Fibroblast of lung (primary cell): ENCODE data around the gene PDCD2L. TPM values are rescaled to one million over a fixed set of nuclear protein-coding genes. Genes with fewer than 3 reads are reported as not detected.

ENCODE experiments used
- DNase-seq, 2 donors: peaks; one replicate each; pipeline versions ENCODE4 v3.0.0 to v3.0.0-alpha.2; 2010; ENCODE audit warnings: low read depth in 2 of 2
- H2AFZ ChIP-seq: 2 replicates; pipeline ENCODE4 v1.5.1; 2012; ENCODE audit warnings: low read length, control low read depth, inconsistent platforms
- H3K27ac ChIP-seq: 2 replicates; pipeline ENCODE4 v1.5.1; 2011; ENCODE audit warnings: low read length, control low read depth; ENCODE audit not compliant: insufficient read depth
- H3K27me3 ChIP-seq: 2 replicates; pipeline ENCODE4 v1.5.1; 2011; ENCODE audit warnings: mild to moderate bottlenecking, low read length; ENCODE audit not compliant: control insufficient read depth, insufficient read depth
- H3K36me3 ChIP-seq: 2 replicates; pipeline ENCODE4 v1.5.1; 2011; ENCODE audit warnings: low read length; ENCODE audit not compliant: control insufficient read depth, insufficient read depth
- H3K4me1 ChIP-seq: 2 replicates; pipeline ENCODE4 v1.5.1; 2011; ENCODE audit warnings: low read length; ENCODE audit not compliant: control insufficient read depth, insufficient read depth; ENCODE audit errors: extremely low read depth
- H3K4me2 ChIP-seq: 2 replicates; pipeline ENCODE4 v1.5.1; 2011; ENCODE audit warnings: low read length, control low read depth; ENCODE audit not compliant: insufficient read depth; ENCODE audit errors: extremely low read depth
- H3K4me3 ChIP-seq, 4 experiments: fragments of 200-600 bp in 1 of 4; sonication (generic) in 1 of 4; replicated peaks in 1 of 4; 2 replicates each; pipeline ENCODE4 v1.5.1; 2011 to 2016; ENCODE audit warnings: low read length in 4 of 4, low read depth in 3 of 4, mild to moderate bottlenecking in 3 of 4, control low read depth in 2 of 4, inconsistent platforms in 1 of 4, mixed read lengths in 1 of 4; ENCODE audit not compliant: insufficient read depth in 1 of 4; ENCODE audit errors: control extremely low read depth in 1 of 4
- H3K79me2 ChIP-seq: 2 replicates; pipeline ENCODE4 v1.5.1; 2012; ENCODE audit warnings: mild to moderate bottlenecking, low read length, inconsistent platforms; ENCODE audit not compliant: control insufficient read depth, insufficient read depth
- H3K9ac ChIP-seq: 2 replicates; pipeline ENCODE4 v1.5.1; 2011; ENCODE audit warnings: mild to moderate bottlenecking, low read length, control low read depth; ENCODE audit not compliant: insufficient read depth
- H3K9me3 ChIP-seq: 2 replicates; pipeline ENCODE4 v1.5.1; 2012; ENCODE audit warnings: low read depth, low read length; ENCODE audit not compliant: control insufficient read depth, insufficient read depth
- H4K20me1 ChIP-seq: 2 replicates; pipeline ENCODE4 v1.5.1; 2011; ENCODE audit warnings: low read length; ENCODE audit not compliant: control insufficient read depth, insufficient read depth; ENCODE audit errors: extremely low read depth
- CTCF ChIP-seq, 2 donors: IDR thresholded peaks in 1 of 2; conservative IDR thresholded peaks in 1 of 2; 1 replicate in 1 of 2; 2 replicates in 1 of 2; pipeline ENCODE4 v1.5.1; 2011 to 2012; ENCODE audit warnings: low read length in 2 of 2, control low read depth in 1 of 2, inconsistent platforms in 1 of 2, low read depth in 1 of 2, mild to moderate bottlenecking in 1 of 2
- EZH2 ChIP-seq: IDR thresholded peaks from 2 replicates; pipeline ENCODE4 v1.5.1; 2012; ENCODE audit warnings: low read length, control low read depth, mild to moderate bottlenecking; ENCODE audit errors: missing control alignments
- polyA plus RNA-seq, 2 donors: library from polyadenylated mRNA; depleted of rRNA in 1 of 2; stranded (reverse) in 1 of 2; unstranded in 1 of 2; fragments of >200 nt; gene quantifications; 2 replicates each; pipeline ENCODE4 v1.2.1, GENCODE V29; 2011 to 2012; ENCODE audit warnings: missing spikeins in 1 of 2
- total RNA-seq: library from RNA; depleted of rRNA; stranded (reverse); fragments of >200 nt; gene quantifications from 2 replicates; pipeline ENCODE4 v1.2.1, GENCODE V29; 2014

Gene PDCD2L
- total and polyA plus RNA-seq, 2 donors (not counting 1 experiment from before 2014, with no cell fraction given), result 8.9 to 12.2 TPM

GRCh38 chr19:34363930-34364329 is 40.3 kb upstream of the PDCD2L start:
- no peaks in the 10 kb centered on the region for H3K27me3 ChIP-seq
- no peaks in the 10 kb centered on the region for H3K9me3 ChIP-seq
- no peak overlapping the region for H3K4me2 ChIP-seq
- H3K36me3 ChIP-seq, result peaks cover 6% of the 10 kb centered on the region
- DNase-seq, result no peak
- peaks cover 11% of the 10 kb centered on the region for H3K4me1 ChIP-seq
- TF ChIP-seq EZH2 (no peak), CTCF (conservative IDR thresholded peaks at IDR 0.05 in 1 of 2, IDR thresholded peaks at IDR 0.05 in 1 of 2; ENCODE audit: low read depth in 1 of 2, low read length in 2 of 2) (no peak)
- no peak overlapping the region for H2AFZ ChIP-seq
- H4K20me1 ChIP-seq, result no peaks in the 10 kb centered on the region
- H3K9ac ChIP-seq, result no peak overlapping the region
- peaks cover 24% of the 10 kb centered on the region for H3K79me2 ChIP-seq
- no peak overlapping the region for H3K27ac ChIP-seq
- no peak overlapping the region for H3K4me3 ChIP-seq

- no peaks in the 10 kb centered on the region for H3K27me3 ChIP-seq
- no peak for TF ChIP-seq EZH2
- peak overlapping the region; percentile 68 for H3K4me2 ChIP-seq
- peak in 1 of 2 donors; percentile 17 for DNase-seq
- H3K4me1 ChIP-seq, result peaks cover 11% of the 10 kb centered on the region
- H4K20me1 ChIP-seq, result no peaks in the 10 kb centered on the region
- peak overlapping the region in 3 of 4 experiments; percentile 10 to 75 (median 43) for H3K4me3 ChIP-seq
- no peak overlapping the region for H3K9ac ChIP-seq
- no peak overlapping the region for H3K27ac ChIP-seq
- H2AFZ ChIP-seq, result peak overlapping the region; percentile 68
- H3K79me2 ChIP-seq, result peaks cover 24% of the 10 kb centered on the region
- H3K36me3 ChIP-seq, result peaks cover 6% of the 10 kb centered on the region
- H3K9me3 ChIP-seq, result no peaks in the 10 kb centered on the region
Observed at GRCh38 chr19:34364462-34364829, 39.8 kb upstream of the PDCD2L start.

- no peaks in the 10 kb centered on the region for H4K20me1 ChIP-seq
- H3K9ac ChIP-seq, result peak within 1 kb of the TSS; percentile 78
- peak within 1 kb of the TSS; percentile 45 to 75 (median 62) for H3K4me3 ChIP-seq
- peaks cover 10% of the 10 kb centered on the region for H3K4me1 ChIP-seq
- peak within 1 kb of the TSS; percentile 92 for H3K4me2 ChIP-seq
- H3K27me3 ChIP-seq, result no peaks in the 10 kb centered on the region
- H3K36me3 ChIP-seq, result peaks cover 7% of the 10 kb centered on the region
- TF ChIP-seq CTCF (conservative IDR thresholded peaks at IDR 0.05 in 1 of 2, IDR thresholded peaks at IDR 0.05 in 1 of 2; ENCODE audit: low read depth in 1 of 2, low read length in 2 of 2), result no peak
- no peak for TF ChIP-seq EZH2
- peak within 1 kb of the TSS; percentile 68 for H2AFZ ChIP-seq
- DNase-seq, result peak; percentile 34 to 39
- peak within 1 kb of the TSS; percentile 30 for H3K27ac ChIP-seq
- H3K9me3 ChIP-seq, result no peaks in the 10 kb centered on the region
- peaks cover 25% of the 10 kb centered on the region for H3K79me2 ChIP-seq
Observed at GRCh38 chr19:34364830-34365462, 39.3 kb upstream of the PDCD2L start, which contains the start of gene GPI. Gene GPI (plus strand): TSS chr19:34365196. CDS start chr19:34365267, 71 bp downstream.
